Measurements from ENCODE around the gene NGEF. TPM values are rescaled to one million over a fixed set of nuclear protein-coding genes. Genes with fewer than 3 reads are reported as not detected.

The NGEF gene
- total RNA-seq, 2 donors from 2014 or later = not detected

DNA sequence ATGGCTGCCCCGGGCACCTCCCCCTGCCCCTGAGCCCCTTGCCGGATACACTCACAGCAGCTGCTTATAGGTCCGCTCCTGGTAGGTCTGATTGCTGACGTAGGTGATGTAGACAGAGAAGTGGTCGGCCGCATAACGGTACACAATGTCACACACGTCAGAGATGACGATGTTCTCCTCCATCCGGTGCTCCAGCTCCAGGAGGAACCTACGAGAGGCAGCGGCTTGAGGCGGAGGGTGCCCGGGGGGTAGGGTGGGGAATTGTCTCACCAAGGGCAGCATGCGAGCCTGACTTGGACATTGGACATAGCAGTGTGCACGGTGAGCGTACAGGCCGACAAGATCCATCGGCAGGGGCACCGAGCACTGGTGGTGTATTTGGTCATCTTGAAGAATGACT, 120.2 kb downstream of the NGEF start:
- Mint-ChIP-seq H3K4me3 (no peak overlapping the region), H3K4me1 (peaks cover 6% of the 10 kb centered on the region), H3K27me3 (peaks cover 41% of the 10 kb centered on the region), H3K27ac (no peak overlapping the region), H3K36me3 (ENCODE audit: low read depth) (no peaks in the 10 kb centered on the region)
- no peak for DNase-seq
- H3K9me3 ChIP-seq (ENCODE audit: control insufficient read depth, low read length, poor library complexity, severe bottlenecking) = no peaks in the 10 kb centered on the region
- no peak for ATAC-seq

DNA sequence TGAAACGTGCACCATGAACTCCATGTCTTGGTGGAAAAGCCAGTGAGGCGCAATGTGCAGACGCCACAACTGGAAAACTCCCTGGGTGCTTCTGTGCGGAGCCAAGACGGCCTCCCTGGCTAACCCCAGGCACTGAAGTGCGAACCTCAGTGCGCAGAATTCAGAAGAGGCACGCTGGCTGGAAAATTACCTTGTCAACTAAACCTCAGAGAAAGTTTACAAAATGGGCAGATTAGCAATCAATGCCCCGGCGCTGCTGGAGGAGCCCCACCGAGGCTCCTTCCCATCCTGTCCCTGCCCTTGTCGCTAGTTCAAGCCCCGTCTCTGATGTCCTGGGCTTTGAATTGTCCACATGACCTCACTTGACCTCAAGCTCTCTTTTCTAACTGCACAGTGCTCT, 120.8 kb downstream of the NGEF start:
- H3K4me1 Mint-ChIP-seq = peaks cover 6% of the 10 kb centered on the region
- H3K27ac Mint-ChIP-seq = no peak overlapping the region
- no peaks in the 10 kb centered on the region for H3K9me3 ChIP-seq (ENCODE audit: control insufficient read depth, low read length, poor library complexity, severe bottlenecking)
- ATAC-seq (no peak), DNase-seq (no peak)
- no peak overlapping the region for H3K4me3 Mint-ChIP-seq
- H3K36me3 Mint-ChIP-seq (ENCODE audit: low read depth) = no peaks in the 10 kb centered on the region
- peaks cover 41% of the 10 kb centered on the region for H3K27me3 Mint-ChIP-seq

DNA sequence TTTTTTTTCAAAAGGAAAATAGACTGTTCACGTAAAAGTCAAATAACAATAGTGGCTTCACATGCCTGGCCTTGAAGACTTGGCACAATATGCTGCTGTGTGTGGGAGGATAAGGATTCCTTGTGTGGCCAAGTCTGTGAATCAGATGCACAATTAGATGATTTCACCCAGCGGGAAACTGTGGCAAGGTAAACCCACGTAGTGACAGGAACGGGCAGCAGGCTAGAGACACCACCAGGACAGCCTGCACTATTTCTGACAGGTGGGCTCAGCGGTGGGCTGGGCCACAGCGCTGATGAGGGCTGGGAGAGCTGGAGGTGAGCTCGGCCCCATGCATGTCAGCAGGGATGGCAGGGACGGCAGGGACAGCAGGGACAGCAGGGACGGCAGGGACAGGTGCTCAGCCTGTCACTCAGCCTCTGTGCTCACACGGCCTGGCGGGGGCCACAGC, 121.4 kb downstream of the NGEF start:
- H3K4me3 Mint-ChIP-seq = no peak overlapping the region
- H3K9me3 ChIP-seq (ENCODE audit: control insufficient read depth, low read length, poor library complexity, severe bottlenecking) = no peaks in the 10 kb centered on the region
- peaks cover 41% of the 10 kb centered on the region for H3K27me3 Mint-ChIP-seq
- peaks cover 6% of the 10 kb centered on the region for H3K4me1 Mint-ChIP-seq
- ATAC-seq (no peak), DNase-seq (no peak)
- H3K36me3 Mint-ChIP-seq (ENCODE audit: low read depth) = no peaks in the 10 kb centered on the region
- no peak overlapping the region for H3K27ac Mint-ChIP-seq

DNA sequence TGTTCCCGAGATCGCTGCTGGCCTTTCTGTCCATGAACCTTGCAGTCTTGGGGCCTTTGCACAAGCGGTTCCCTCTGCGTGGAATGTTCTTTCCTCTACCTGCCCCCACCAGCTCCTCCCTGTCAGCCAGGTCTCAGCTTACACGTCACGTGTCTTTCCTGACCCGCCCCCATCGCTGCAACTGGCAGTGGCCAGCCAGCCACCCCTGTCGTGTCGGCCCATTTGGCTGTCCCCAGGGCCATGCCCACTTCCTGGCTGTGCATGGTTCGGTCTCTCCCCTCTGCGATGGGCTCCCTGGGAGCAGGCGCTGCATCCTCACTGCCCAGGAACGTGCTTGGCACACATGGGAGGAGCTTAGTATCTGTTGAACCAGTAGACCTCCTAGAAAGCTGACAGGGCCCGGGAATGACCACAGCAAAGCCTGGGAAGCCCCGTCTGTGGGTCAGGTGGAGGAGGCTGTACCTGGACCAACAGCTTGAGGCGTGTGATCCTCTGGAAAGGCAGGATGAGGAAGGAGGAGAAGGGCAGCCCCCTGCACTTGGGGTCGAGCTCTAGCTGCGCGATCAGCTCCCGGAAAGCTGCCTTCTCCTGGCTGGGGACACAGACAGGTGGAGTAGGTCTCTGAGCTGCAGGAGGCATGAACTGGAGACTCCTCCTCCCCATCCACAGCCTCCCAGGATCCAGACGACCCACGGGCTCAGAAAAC, 122.0 kb downstream of the NGEF start:
- peaks cover 8% of the 10 kb centered on the region for H3K4me1 Mint-ChIP-seq
- no peak overlapping the region for H3K27ac Mint-ChIP-seq
- H3K36me3 Mint-ChIP-seq (ENCODE audit: low read depth) = no peaks in the 10 kb centered on the region
- H3K27me3 Mint-ChIP-seq = peaks cover 44% of the 10 kb centered on the region
- no peaks in the 10 kb centered on the region for H3K9me3 ChIP-seq (ENCODE audit: control insufficient read depth, low read length, poor library complexity, severe bottlenecking)
- H3K4me3 Mint-ChIP-seq = peak overlapping the region; percentile 21
- no peak for ATAC-seq
- no peak for DNase-seq

DNA sequence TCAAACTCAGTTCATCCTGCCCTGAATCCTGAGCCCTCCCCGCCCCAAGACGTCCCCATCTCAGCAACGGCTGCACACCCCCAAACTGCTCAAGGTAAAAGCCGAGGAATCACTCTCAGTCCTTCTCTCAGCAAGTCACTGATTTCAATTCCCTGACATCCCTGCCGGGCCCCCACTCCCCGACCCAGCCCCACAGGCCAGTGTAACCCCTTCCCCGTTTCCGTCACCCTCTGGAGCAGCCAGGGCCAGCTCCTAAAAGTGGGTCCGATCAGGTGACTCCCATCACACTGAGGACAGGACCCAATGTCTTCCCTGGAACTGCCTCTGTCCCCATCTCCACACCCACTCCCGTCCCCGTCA, 122.5 kb downstream of the NGEF start:
- DNase-seq (no peak), ATAC-seq (no peak)
- no peaks in the 10 kb centered on the region for H3K9me3 ChIP-seq (ENCODE audit: control insufficient read depth, low read length, poor library complexity, severe bottlenecking)
- Mint-ChIP-seq H3K27ac (no peak overlapping the region), H3K27me3 (peaks cover 47% of the 10 kb centered on the region), H3K36me3 (ENCODE audit: low read depth) (no peaks in the 10 kb centered on the region), H3K4me1 (peaks cover 10% of the 10 kb centered on the region), H3K4me3 (no peak overlapping the region)

DNA sequence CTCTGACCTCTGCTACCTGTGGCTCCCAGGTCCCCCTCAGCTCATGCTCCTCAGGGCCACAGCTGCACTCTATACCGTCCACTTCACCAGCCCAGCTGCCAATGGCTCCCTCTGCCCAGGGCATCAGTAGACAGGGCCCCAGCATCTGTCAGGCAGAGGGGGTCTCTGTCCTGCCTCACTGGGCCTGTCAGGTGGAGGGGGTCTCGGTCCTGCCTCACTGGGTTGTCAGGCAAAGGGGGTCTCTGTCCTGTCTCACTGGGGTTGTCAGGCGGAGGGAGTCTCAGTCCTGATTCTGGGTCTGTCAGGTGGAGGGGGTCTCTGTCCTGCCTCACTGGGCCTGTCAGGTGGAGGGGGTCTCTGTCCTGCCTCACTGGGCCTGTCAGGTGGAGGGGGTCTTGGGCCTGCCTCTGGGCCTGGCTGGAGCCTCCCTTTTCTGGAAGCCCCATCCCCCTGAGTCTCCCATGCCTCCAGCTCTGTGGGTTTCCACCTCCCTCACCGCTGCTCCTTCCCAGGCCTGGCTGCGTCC, 123.1 kb downstream of the NGEF start:
- no peak for DNase-seq
- no peak for ATAC-seq
- Mint-ChIP-seq H3K4me1 (peaks cover 10% of the 10 kb centered on the region), H3K36me3 (ENCODE audit: low read depth) (no peaks in the 10 kb centered on the region), H3K4me3 (no peak overlapping the region), H3K27ac (no peak overlapping the region), H3K27me3 (peaks cover 47% of the 10 kb centered on the region)
- no peaks in the 10 kb centered on the region for H3K9me3 ChIP-seq (ENCODE audit: control insufficient read depth, low read length, poor library complexity, severe bottlenecking)

DNA sequence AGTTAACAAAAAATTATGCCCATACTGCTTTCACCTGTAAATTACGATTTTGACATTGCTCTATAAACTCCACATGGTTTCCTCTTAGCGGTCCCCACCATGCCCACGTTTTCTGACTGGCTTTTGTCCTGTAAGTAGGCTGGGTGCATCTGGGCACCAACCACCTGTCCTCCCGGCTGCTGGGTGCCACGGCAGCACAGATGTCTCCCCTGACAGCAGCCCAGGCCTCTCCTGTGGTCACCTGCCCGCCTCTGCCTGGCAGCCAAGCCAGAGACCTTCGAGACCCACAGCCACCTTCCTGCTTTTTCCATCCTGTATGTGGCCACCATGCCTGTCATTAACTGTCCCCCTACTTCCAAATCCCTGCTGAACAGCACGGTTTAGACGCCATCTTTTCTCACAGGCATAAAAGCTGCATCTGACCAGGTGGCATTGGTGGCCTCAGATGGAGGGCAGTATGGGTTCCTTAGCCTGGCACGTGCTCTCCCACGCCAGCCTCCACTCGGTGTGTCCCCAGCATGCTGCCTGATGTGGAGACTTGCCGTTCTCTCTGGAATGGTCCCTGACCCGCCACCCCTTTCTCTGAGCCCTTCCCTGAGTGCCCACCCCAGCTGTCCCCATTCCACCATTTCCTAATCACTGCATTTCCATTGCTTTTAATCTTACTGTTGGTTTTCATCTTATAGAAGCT, 124.1 kb downstream of the NGEF start:
- ATAC-seq (no peak), DNase-seq (no peak)
- no peak overlapping the region for H3K4me3 Mint-ChIP-seq

DNA sequence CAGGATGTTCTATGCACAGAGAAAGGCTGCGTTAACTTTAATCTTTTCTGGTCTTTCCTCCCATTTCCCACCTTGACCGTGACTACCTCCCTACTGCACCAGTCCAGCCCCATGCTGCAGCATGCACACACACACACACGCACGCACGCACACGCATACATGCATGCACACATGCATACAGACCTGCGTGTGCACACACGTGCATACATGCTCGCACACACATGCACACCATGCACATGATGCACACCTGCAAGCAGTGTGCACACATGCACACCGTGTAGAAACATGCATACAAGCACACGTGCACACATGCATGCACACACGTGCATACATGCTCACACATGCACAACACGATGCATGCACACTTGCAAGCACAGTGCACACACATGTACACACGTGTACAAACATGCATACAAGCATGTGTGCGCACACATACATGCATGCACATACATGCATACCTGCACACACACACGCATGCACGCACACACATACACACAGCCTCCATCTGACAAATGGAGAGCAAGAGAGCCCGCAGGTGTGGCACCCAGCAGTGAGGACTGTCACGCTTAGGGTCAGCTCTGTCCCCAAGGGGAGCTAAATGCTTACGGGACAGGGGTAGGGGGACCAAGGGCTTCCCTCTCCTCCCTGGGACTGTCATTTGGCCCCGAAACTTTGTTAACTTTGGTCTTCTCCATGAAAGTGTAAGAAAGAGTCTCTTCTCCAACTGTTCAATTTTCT, 124.8 kb downstream of the NGEF start:
- no peak for DNase-seq
- no peak overlapping the region for H3K4me3 Mint-ChIP-seq
- ATAC-seq = no peak

More for the DNA sequence above, 124.1 kb downstream of the NGEF start:
- Mint-ChIP-seq H3K4me1 (peaks cover 10% of the 10 kb centered on the region), H3K27me3 (peaks cover 47% of the 10 kb centered on the region), H3K36me3 (ENCODE audit: low read depth) (no peaks in the 10 kb centered on the region), H3K27ac (no peak overlapping the region)
- no peaks in the 10 kb centered on the region for H3K9me3 ChIP-seq (ENCODE audit: control insufficient read depth, low read length, poor library complexity, severe bottlenecking)

DNA sequence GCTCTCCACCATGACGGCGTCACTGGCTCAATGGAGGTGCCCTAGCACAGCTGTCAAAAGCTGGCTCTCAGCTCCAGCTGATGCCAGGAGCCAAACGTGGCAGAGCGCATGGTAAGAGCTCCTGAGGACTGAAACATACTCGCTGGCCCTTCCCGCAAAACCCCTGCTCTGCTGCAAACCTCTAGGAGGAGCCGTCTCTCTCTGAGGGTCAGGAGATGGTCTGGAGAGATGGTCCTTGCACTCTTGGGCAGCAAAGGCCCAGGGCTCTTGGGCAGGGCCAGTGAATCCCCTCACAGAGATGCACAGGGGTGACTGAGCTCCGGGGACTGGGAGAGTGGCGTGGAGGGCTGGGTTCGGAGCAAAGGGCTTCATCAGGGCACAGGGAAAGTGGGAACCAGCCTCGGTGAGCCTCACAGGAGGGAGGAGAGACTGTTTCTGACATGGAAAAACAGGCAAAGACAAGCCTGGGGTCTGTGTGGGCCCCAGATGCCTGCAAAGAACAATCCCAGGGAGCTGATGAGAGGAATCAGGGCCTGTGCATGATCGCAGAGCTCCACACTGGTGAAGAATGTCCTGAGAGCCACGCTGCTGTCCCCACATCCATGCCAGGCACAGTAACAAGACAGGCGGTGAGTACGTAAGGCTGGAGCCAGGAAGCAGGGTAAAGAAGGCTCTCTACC, 125.7 kb downstream of the NGEF start:
- DNase-seq = no peak
- H3K9me3 ChIP-seq (ENCODE audit: control insufficient read depth, low read length, poor library complexity, severe bottlenecking) = no peaks in the 10 kb centered on the region
- Mint-ChIP-seq H3K36me3 (ENCODE audit: low read depth) (no peaks in the 10 kb centered on the region), H3K27ac (no peak overlapping the region), H3K27me3 (peaks cover 37% of the 10 kb centered on the region), H3K4me3 (no peak overlapping the region), H3K4me1 (peaks cover 10% of the 10 kb centered on the region)
- ATAC-seq = no peak

More for the DNA sequence above, 124.8 kb downstream of the NGEF start:
- Mint-ChIP-seq H3K27me3 (peaks cover 47% of the 10 kb centered on the region), H3K4me1 (peaks cover 10% of the 10 kb centered on the region), H3K27ac (no peak overlapping the region), H3K36me3 (ENCODE audit: low read depth) (no peaks in the 10 kb centered on the region)
- no peaks in the 10 kb centered on the region for H3K9me3 ChIP-seq (ENCODE audit: control insufficient read depth, low read length, poor library complexity, severe bottlenecking)

DNA sequence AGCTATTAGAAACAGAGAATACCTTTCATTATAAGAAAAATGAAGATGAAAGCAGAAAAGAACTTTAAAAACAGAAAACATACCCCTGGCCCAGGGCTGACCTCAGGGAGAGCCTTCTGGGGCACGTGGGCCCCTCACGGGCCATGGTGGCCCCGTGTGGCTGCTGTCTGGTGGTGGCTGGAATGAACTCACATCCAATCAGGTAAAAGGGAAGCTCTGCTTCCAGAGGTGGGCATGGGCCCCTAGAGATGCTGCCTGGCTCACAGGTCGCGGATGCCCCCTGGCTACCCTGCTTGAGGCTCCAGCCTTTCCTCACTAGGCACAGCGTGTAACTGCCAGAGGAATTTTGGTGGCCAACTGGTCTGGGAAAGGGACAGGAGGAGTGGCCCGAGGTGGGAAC, 126.4 kb downstream of the NGEF start:
- Mint-ChIP-seq H3K27ac (no peak overlapping the region), H3K4me1 (peaks cover 10% of the 10 kb centered on the region), H3K4me3 (no peak overlapping the region), H3K36me3 (ENCODE audit: low read depth) (no peaks in the 10 kb centered on the region), H3K27me3 (peaks cover 30% of the 10 kb centered on the region)
- no peaks in the 10 kb centered on the region for H3K9me3 ChIP-seq (ENCODE audit: control insufficient read depth, low read length, poor library complexity, severe bottlenecking)
- no peak for ATAC-seq
- no peak for DNase-seq

DNA sequence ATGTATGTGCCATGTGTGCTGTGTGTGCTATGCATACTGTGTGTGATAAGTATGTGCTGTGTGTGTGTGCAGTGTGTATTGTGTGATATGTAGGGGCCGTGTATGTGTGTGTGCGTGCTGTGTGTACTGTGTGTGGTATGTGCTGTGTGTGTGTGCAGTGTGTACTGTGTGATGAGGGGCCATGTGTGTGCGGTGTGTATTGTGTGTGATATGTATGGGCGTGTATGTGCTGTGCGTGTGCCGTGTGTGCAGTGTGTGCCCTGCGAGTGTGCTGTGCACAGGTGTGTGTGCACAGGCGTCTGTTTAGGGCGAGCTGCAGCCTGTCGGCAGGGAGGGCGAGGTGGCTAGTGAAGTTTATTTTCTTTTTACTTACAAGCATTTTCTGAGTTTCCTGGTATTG, 126.9 kb downstream of the NGEF start:
- Mint-ChIP-seq H3K4me3 (no peak overlapping the region), H3K27me3 (peaks cover 26% of the 10 kb centered on the region), H3K36me3 (ENCODE audit: low read depth) (no peaks in the 10 kb centered on the region), H3K27ac (no peak overlapping the region), H3K4me1 (peaks cover 10% of the 10 kb centered on the region)
- ATAC-seq = no peak
- no peak for DNase-seq
- no peaks in the 10 kb centered on the region for H3K9me3 ChIP-seq (ENCODE audit: control insufficient read depth, low read length, poor library complexity, severe bottlenecking)

DNA sequence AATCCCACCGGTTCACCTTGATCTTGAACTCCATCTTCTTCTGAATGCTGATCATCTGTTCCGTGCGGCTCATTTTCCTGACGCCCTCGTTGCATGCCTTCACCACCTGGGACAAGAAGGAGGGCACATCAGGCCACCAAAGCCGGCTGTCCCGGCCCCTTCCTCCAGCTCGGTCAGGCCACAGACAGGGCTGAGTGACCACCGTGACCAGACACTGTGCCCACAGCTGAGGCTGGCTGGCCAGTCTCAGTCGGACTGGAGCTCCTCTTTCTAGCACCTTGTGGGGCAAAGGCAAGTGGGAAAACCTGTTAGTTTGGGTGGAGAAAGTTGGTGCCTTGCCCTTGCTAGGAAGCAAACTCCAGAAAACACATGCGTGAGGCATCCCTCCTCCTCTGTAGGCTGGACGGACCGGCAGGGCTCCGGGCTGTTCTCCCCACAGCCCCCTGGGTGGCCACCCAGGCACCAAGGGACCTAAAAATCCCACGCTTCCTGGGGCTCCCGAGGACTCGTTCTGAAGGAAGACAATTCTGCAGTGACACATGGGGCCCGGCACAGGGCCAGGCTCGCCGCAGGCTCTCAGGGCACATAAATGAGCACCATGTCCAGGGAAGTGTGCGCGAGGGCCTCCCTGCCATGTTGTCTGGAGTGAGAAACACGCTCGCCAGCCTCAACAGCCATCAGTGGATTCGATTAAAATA, 127.6 kb downstream of the NGEF start:
- ATAC-seq (no peak), DNase-seq (no peak)
- H3K9me3 ChIP-seq (ENCODE audit: control insufficient read depth, low read length, poor library complexity, severe bottlenecking) = no peaks in the 10 kb centered on the region
- Mint-ChIP-seq H3K4me3 (peak overlapping the region; percentile 31), H3K36me3 (ENCODE audit: low read depth) (no peaks in the 10 kb centered on the region), H3K27ac (no peak overlapping the region), H3K4me1 (peaks cover 10% of the 10 kb centered on the region), H3K27me3 (peaks cover 18% of the 10 kb centered on the region)

All from T-helper 17 cell (primary cell).